Sigmoid colon (tissue), 7 donors: ENCODE results near the gene RAC2. TPM values are rescaled to one million over a fixed set of nuclear protein-coding genes. Genes with fewer than 3 reads are reported as not detected.

ENCODE experiments used
- DNase-seq: peaks from one replicate; pipeline ENCODE4 v3.0.0-alpha.2; 2019
- H3K27ac ChIP-seq, 4 donors: fragments of 200-600 bp; sonication (generic); one replicate each; pipeline ENCODE4 v1.5.1; 2016 to 2019; ENCODE audit warnings: mild to moderate bottlenecking in 1 of 4
- H3K27me3 ChIP-seq, 3 donors: fragments of 200-600 bp; sonication (generic); one replicate each; pipeline ENCODE4 v1.5.1; 2019; ENCODE audit warnings: mild to moderate bottlenecking in 1 of 3
- H3K36me3 ChIP-seq, 4 donors: fragments of 200-600 bp; sonication (generic); one replicate each; pipeline ENCODE4 v1.5.1; 2016 to 2019
- H3K4me1 ChIP-seq, 4 donors: fragments of 200-600 bp; sonication (generic); one replicate each; pipeline ENCODE4 v1.5.1; 2017 to 2019
- H3K4me3 ChIP-seq, 4 donors: fragments of 200-600 bp; sonication (generic); one replicate each; pipeline ENCODE4 v1.5.1; 2017 to 2019; ENCODE audit warnings: mild to moderate bottlenecking in 2 of 4, moderate library complexity in 1 of 4
- H3K9me3 ChIP-seq, 4 donors: fragments of 200-600 bp in 3 of 4; sonication (generic) in 3 of 4; one replicate each; pipeline versions ENCODE4 v1.5.1 to v1.6.1; 2013 to 2019
- EP300 ChIP-seq, 4 donors: sonication (generic); formaldehyde crosslinking; IDR thresholded peaks; one replicate each; pipeline ENCODE4 v1.6.1; 2017; ENCODE audit warnings: antibody characterized with exemption in 4 of 4
- POLR2A ChIP-seq, 2 donors: fragments of 450-650 bp; IDR thresholded peaks; one replicate each; pipeline ENCODE4 v1.6.1; 2016; ENCODE audit warnings: antibody characterized with exemption in 2 of 2, mild to moderate bottlenecking in 2 of 2, moderate library complexity in 2 of 2
- POLR2AphosphoS5 ChIP-seq, 4 donors: sonication (generic); formaldehyde crosslinking; IDR thresholded peaks; one replicate each; pipeline ENCODE4 v1.6.1; 2017; ENCODE audit warnings: antibody characterized with exemption in 4 of 4
- whole genome bisulfite sequencing, 2 donors: extraction: QIAGEN DNeasy Blood & Tissue Kit; methylation state at CpG; one replicate each; pipeline ENCODE4 v1.1.7; 2013; 5-methylcytosine and 5-hydroxymethylcytosine counted together
- intact Hi-C: fragments of 100-400 bp; cut with DNase I; formaldehyde crosslinking; loops from one replicate; pipeline ENCODE4 v1.15.1; 2023
- polyA plus RNA-seq, 3 donors: library from polyadenylated mRNA; stranded (reverse); fragments of 200-250 nt; gene quantifications; one replicate each; pipeline ENCODE4 v1.2.3, GENCODE V29; 2013
- total RNA-seq, 4 donors: library from RNA; depleted of rRNA; stranded (reverse); fragments of >200 nt; gene quantifications; one replicate each; pipeline ENCODE4 v1.1.0, GENCODE V29; 2016
- TF ChIP-seq, protein P1 (sequence below), 4 experiments: fragments of 450-650 bp in 3 of 4; fragments of 200-600 bp in 1 of 4; IDR thresholded peaks; one replicate each; pipeline ENCODE4 v1.5.1; 2016 to 2019; ENCODE audit warnings: antibody characterized with exemption in 4 of 4, mild to moderate bottlenecking in 3 of 4, moderate library complexity in 2 of 4
- donor health status: healthy with polysubstance abuse.
- donor health status: Bipolar disorder and iron deficiency.
- donor health status: healthy.

Gene RAC2
- total and polyA plus RNA-seq, 7 donors, result 3.0 to 138 (median 8.0) TPM

- H3K9me3 ChIP-seq, result peaks cover 0 to 2% (median 0%) of the 10 kb centered on the region in 4 donors
- no peak overlapping the region for H3K27ac ChIP-seq
- H3K4me3 ChIP-seq, result no peak overlapping the region
- TF ChIP-seq POLR2AphosphoS5 (IDR thresholded peaks at IDR 0.05) (no peak), EP300 (IDR thresholded peaks at IDR 0.05) (no peak), POLR2A (IDR thresholded peaks at IDR 0.05) (no peak)
- TF ChIP-seq, protein P1, sequence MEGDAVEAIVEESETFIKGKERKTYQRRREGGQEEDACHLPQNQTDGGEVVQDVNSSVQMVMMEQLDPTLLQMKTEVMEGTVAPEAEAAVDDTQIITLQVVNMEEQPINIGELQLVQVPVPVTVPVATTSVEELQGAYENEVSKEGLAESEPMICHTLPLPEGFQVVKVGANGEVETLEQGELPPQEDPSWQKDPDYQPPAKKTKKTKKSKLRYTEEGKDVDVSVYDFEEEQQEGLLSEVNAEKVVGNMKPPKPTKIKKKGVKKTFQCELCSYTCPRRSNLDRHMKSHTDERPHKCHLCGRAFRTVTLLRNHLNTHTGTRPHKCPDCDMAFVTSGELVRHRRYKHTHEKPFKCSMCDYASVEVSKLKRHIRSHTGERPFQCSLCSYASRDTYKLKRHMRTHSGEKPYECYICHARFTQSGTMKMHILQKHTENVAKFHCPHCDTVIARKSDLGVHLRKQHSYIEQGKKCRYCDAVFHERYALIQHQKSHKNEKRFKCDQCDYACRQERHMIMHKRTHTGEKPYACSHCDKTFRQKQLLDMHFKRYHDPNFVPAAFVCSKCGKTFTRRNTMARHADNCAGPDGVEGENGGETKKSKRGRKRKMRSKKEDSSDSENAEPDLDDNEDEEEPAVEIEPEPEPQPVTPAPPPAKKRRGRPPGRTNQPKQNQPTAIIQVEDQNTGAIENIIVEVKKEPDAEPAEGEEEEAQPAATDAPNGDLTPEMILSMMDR (IDR thresholded peaks at IDR 0.05), result no peak
- DNase-seq, result no peak
- H3K27me3 ChIP-seq, result peaks cover 0 to 28% (median 15%) of the 10 kb centered on the region in 3 donors
- WGBS, 2 donors, result 87 to 90% methylated on average over 7 of the region's 7 CpGs
- peaks cover 0 to 6% (median 0%) of the 10 kb centered on the region in 4 donors for H3K4me1 ChIP-seq
- no peaks in the 10 kb centered on the region for H3K36me3 ChIP-seq
- intact Hi-C loops, result no loop called here
Measured at GRCh38 chr22:37289156-37289735, 45.2 kb upstream of the RAC2 start.

DNA sequence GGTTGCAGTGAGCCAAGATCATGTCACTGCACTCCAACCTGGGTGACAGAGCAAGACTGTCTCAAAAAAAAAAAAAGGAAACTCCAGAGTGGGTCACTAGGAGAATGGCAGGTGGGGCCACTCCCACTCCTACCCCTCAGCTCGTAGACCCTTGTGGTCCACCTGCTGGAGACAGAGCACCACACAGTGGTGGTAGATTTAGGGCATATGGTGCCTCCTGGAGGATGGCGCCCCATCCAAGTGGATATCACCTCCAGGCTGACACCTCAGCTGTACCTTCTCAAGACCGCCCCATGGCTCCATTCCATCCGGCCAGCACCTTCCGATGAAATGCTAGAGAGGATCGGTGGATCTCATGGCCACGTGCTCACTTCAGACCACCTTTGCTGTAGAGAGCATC, 44.5 kb upstream of the RAC2 start:
- no peak for DNase-seq
- no peaks in the 10 kb centered on the region for H3K36me3 ChIP-seq
- H3K4me3 ChIP-seq, result no peak overlapping the region
- peaks cover 0 to 2% (median 0%) of the 10 kb centered on the region in 4 donors for H3K9me3 ChIP-seq
- H3K4me1 ChIP-seq, result peaks cover 0 to 6% (median 0%) of the 10 kb centered on the region in 4 donors
- WGBS, 2 donors, result 87 to 88% methylated on average over 7 of the region's 7 CpGs
- H3K27ac ChIP-seq, result no peak overlapping the region
- H3K27me3 ChIP-seq, result peaks cover 0 to 31% (median 21%) of the 10 kb centered on the region in 3 donors
- intact Hi-C loops, result no loop called here
- TF ChIP-seq, protein P1 (IDR thresholded peaks at IDR 0.05), result no peak
- TF ChIP-seq POLR2AphosphoS5 (IDR thresholded peaks at IDR 0.05), result no peak
- no peak for TF ChIP-seq POLR2A (IDR thresholded peaks at IDR 0.05)
- no peak for TF ChIP-seq EP300 (IDR thresholded peaks at IDR 0.05)

- Histone ChIP-seq H3K4me1 (peaks cover 0 to 6% (median 0%) of the 10 kb centered on the region in 4 donors), H3K36me3 (no peaks in the 10 kb centered on the region), H3K27me3 (peaks cover 0 to 30% (median 17%) of the 10 kb centered on the region in 3 donors), H3K9me3 (peaks cover 0 to 2% (median 0%) of the 10 kb centered on the region in 4 donors), H3K4me3 (no peak overlapping the region), H3K27ac (no peak overlapping the region)
- WGBS, 2 donors, result 53 to 76% methylated on average over 10 of the region's 10 CpGs
- TF ChIP-seq POLR2A (IDR thresholded peaks at IDR 0.05), result no peak
- no peak for TF ChIP-seq EP300 (IDR thresholded peaks at IDR 0.05)
- TF ChIP-seq POLR2AphosphoS5 (IDR thresholded peaks at IDR 0.05), result no peak
- TF ChIP-seq, protein P1 (IDR thresholded peaks at IDR 0.05), result no peak
- intact Hi-C loops, result no loop called here
- no peak for DNase-seq
Measured at GRCh38 chr22:37287550-37287951, 43.5 kb upstream of the RAC2 start.

DNA sequence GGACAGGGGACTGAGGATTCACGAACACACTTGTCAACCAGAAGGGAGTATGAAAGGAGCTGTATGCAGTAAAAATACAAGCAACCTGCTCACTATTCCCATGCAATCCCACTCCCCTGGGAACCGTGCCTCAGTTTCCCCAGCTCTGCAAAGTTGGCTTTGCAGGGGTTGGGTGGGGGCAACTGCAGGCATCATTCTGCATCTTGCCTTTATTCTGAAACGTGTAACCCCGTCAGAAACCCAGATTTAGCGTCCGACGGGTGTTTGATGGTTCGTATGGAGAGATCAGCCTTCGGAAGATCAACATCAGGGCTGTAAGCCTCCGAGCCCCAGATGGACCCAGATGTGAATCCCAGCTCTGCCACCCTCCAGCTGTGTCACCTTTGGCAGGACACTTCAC, 41.9 kb upstream of the RAC2 start:
- Histone ChIP-seq H3K27ac (no peak overlapping the region), H3K4me1 (peaks cover 0 to 6% (median 0%) of the 10 kb centered on the region in 4 donors), H3K36me3 (no peaks in the 10 kb centered on the region), H3K4me3 (no peak overlapping the region), H3K9me3 (no peaks in the 10 kb centered on the region), H3K27me3 (peaks cover 0 to 46% (median 19%) of the 10 kb centered on the region in 3 donors)
- intact Hi-C loops, result no loop called here
- 84 to 93% methylated on average over 10 of the region's 10 CpGs for WGBS, 2 donors
- TF ChIP-seq POLR2A (IDR thresholded peaks at IDR 0.05) (no peak), EP300 (IDR thresholded peaks at IDR 0.05) (no peak), POLR2AphosphoS5 (IDR thresholded peaks at IDR 0.05) (no peak)
- TF ChIP-seq, protein P1 (IDR thresholded peaks at IDR 0.05), result no peak
- DNase-seq, result no peak
